ENCODE results near the gene N4BP2L2. TPM values are rescaled to one million over a fixed set of nuclear protein-coding genes. Genes with fewer than 3 reads are reported as not detected.

The N4BP2L2 gene
- total RNA-seq, 1 donor from 2014 or later, result 131 TPM

GRCh38 chr13:32496599-32497160 lies 41.9 kb downstream of the N4BP2L2 start:
- no peak for TF ChIP-seq CTCF (IDR thresholded peaks at IDR 0.05; ENCODE audit: borderline replicate concordance)
- H3K27me3 ChIP-seq (ENCODE audit: low read depth), result no peaks in the 10 kb centered on the region
- intact Hi-C loops (cut with micrococcal nuclease), result no loop called here
- H3K4me3 ChIP-seq, result no peak overlapping the region
- H3K27ac ChIP-seq (replicated peaks), result peak overlapping the region; percentile 16
- no peaks in the 10 kb centered on the region for H3K9me3 ChIP-seq (replicated peaks)
- DNase-seq, result no peak
- peaks cover 29% of the 10 kb centered on the region for H3K4me1 ChIP-seq
- peaks cover 5% of the 10 kb centered on the region for H3K36me3 ChIP-seq

GRCh38 chr13:32495841-32496240 lies 42.8 kb downstream of the N4BP2L2 start:
- Histone ChIP-seq H3K9me3 (replicated peaks) (no peaks in the 10 kb centered on the region), H3K4me1 (peaks cover 29% of the 10 kb centered on the region), H3K4me3 (no peak overlapping the region), H3K36me3 (peaks cover 5% of the 10 kb centered on the region), H3K27ac (replicated peaks) (no peak overlapping the region), H3K27me3 (ENCODE audit: low read depth) (no peaks in the 10 kb centered on the region)
- TF ChIP-seq CTCF (IDR thresholded peaks at IDR 0.05; ENCODE audit: borderline replicate concordance), result no peak
- intact Hi-C loops (cut with micrococcal nuclease), result no loop called here
- DNase-seq, result no peak

GRCh38 chr13:32495429-32495828 lies 43.2 kb downstream of the N4BP2L2 start:
- no peak for TF ChIP-seq CTCF (IDR thresholded peaks at IDR 0.05; ENCODE audit: borderline replicate concordance)
- no peak overlapping the region for H3K27ac ChIP-seq (replicated peaks)
- H3K9me3 ChIP-seq (replicated peaks), result no peaks in the 10 kb centered on the region
- H3K27me3 ChIP-seq (ENCODE audit: low read depth), result no peaks in the 10 kb centered on the region
- H3K36me3 ChIP-seq, result peaks cover 5% of the 10 kb centered on the region
- intact Hi-C loops (cut with micrococcal nuclease), result no loop called here
- no peak overlapping the region for H3K4me3 ChIP-seq
- H3K4me1 ChIP-seq, result peaks cover 29% of the 10 kb centered on the region
- no peak for DNase-seq

- intact Hi-C loops (cut with micrococcal nuclease), result no loop called here
- no peak for DNase-seq
- Histone ChIP-seq H3K36me3 (peaks cover 5% of the 10 kb centered on the region), H3K4me1 (peaks cover 11% of the 10 kb centered on the region), H3K27ac (replicated peaks) (no peak overlapping the region), H3K4me3 (no peak overlapping the region), H3K9me3 (replicated peaks) (no peaks in the 10 kb centered on the region), H3K27me3 (ENCODE audit: low read depth) (no peaks in the 10 kb centered on the region)
- no peak for TF ChIP-seq CTCF (IDR thresholded peaks at IDR 0.05; ENCODE audit: borderline replicate concordance)
Observed at GRCh38 chr13:32491028-32491427, 47.6 kb downstream of the N4BP2L2 start.

- peaks cover 40% of the 10 kb centered on the region for H3K4me1 ChIP-seq
Observed at GRCh38 chr13:32476892-32477291, 61.7 kb downstream of the N4BP2L2 start.

More at GRCh38 chr13:32476892-32477291, 61.7 kb downstream of the N4BP2L2 start:
- no peaks in the 10 kb centered on the region for H3K9me3 ChIP-seq (replicated peaks)
- H3K36me3 ChIP-seq, result peaks cover 3% of the 10 kb centered on the region
- peak overlapping the region; percentile 37 for H3K27ac ChIP-seq (replicated peaks)
- no peaks in the 10 kb centered on the region for H3K27me3 ChIP-seq (ENCODE audit: low read depth)
- no peak for DNase-seq
- no peak for TF ChIP-seq CTCF (IDR thresholded peaks at IDR 0.05; ENCODE audit: borderline replicate concordance)
- H3K4me3 ChIP-seq, result no peak overlapping the region
- intact Hi-C loops (cut with micrococcal nuclease), result no loop called here
